Cardiac muscle cell (in vitro differentiated cells and primary cell): Measurements from ENCODE around the gene CAMSAP1. TPM values are rescaled to one million over a fixed set of nuclear protein-coding genes. Genes with fewer than 3 reads are reported as not detected.

Experiments
- DNase-seq, 2 donors: peaks; one replicate each; pipeline versions ENCODE4 v3.0.0 to v3.0.0-alpha.2; 2010 to 2017; ENCODE audit warnings: low read depth in 1 of 2, low spot score in 1 of 2
- H3K27ac ChIP-seq: fragments of 200-600 bp; sonication (generic); 2 replicates; pipeline ENCODE4 v1.5.1; 2016
- H3K27me3 ChIP-seq: fragments of 200-600 bp; sonication (generic); 2 replicates; pipeline ENCODE4 v1.6.0; 2016; ENCODE audit warnings: control low read depth
- H3K36me3 ChIP-seq: fragments of 200-600 bp; sonication (generic); 2 replicates; pipeline ENCODE4 v1.5.1; 2016; ENCODE audit warnings: control low read depth
- H3K4me1 ChIP-seq: fragments of 200-600 bp; sonication (generic); 2 replicates; pipeline ENCODE4 v1.8.1; 2017; ENCODE audit warnings: low read depth, mild to moderate bottlenecking, mixed run types
- H3K4me3 ChIP-seq: fragments of 200-600 bp; sonication (generic); 2 replicates; pipeline ENCODE4 v1.5.1; 2016; ENCODE audit warnings: mild to moderate bottlenecking
- H3K9me3 ChIP-seq: fragments of 200-600 bp; sonication (generic); 2 replicates; pipeline ENCODE4 v1.5.1; 2017; ENCODE audit warnings: low read depth, mild to moderate bottlenecking, control low read depth
- polyA plus RNA-seq: library from polyadenylated mRNA; unstranded; fragments of >200 nt; fragmentation: Nextera tagmentation; extraction: Ambion mirVana; gene quantifications from 2 replicates; pipeline ENCODE4 v1.2.1, GENCODE V29; 2016
- total RNA-seq: library from RNA; depleted of rRNA; stranded (reverse); fragments of >200 nt; gene quantifications from 2 replicates; pipeline ENCODE4 v1.2.3, GENCODE V29; 2016
- TF ChIP-seq, protein P1 (sequence below): IDR thresholded peaks from 2 replicates; pipeline ENCODE4 v1.5.1; 2012; ENCODE audit warnings: low read depth, mild to moderate bottlenecking, low read length

The CAMSAP1 gene
- total and polyA plus RNA-seq, 2 experiments from 2014 or later: 7.8 to 64.1 TPM

DNA sequence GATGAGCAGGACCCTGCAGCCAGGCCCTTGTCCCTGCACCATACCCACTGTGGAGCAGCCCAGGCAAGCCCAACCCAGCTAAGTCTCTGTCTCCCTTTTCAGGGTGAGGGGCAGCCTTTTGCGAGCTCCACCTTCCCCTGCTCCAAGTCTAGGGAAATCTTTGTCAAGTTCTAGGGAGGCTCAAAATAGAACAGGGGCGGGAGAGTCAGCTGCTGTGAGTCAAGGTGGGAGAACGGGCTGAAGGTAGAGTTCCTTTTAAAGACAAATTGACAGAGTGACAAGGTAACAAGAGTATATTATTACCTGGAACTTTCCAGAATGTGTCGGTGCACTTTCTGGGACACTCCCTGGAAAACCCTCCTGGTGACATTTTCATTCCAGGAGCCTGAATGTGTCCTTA, 140.6 kb downstream of the CAMSAP1 start:
- Histone ChIP-seq H3K4me1 (no peaks in the 10 kb centered on the region), H3K27ac (no peak overlapping the region), H3K4me3 (no peak overlapping the region), H3K36me3 (no peaks in the 10 kb centered on the region), H3K9me3 (no peaks in the 10 kb centered on the region), H3K27me3 (no peaks in the 10 kb centered on the region)
- TF ChIP-seq, protein P1, sequence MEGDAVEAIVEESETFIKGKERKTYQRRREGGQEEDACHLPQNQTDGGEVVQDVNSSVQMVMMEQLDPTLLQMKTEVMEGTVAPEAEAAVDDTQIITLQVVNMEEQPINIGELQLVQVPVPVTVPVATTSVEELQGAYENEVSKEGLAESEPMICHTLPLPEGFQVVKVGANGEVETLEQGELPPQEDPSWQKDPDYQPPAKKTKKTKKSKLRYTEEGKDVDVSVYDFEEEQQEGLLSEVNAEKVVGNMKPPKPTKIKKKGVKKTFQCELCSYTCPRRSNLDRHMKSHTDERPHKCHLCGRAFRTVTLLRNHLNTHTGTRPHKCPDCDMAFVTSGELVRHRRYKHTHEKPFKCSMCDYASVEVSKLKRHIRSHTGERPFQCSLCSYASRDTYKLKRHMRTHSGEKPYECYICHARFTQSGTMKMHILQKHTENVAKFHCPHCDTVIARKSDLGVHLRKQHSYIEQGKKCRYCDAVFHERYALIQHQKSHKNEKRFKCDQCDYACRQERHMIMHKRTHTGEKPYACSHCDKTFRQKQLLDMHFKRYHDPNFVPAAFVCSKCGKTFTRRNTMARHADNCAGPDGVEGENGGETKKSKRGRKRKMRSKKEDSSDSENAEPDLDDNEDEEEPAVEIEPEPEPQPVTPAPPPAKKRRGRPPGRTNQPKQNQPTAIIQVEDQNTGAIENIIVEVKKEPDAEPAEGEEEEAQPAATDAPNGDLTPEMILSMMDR: no peak
- no peak for DNase-seq

DNA sequence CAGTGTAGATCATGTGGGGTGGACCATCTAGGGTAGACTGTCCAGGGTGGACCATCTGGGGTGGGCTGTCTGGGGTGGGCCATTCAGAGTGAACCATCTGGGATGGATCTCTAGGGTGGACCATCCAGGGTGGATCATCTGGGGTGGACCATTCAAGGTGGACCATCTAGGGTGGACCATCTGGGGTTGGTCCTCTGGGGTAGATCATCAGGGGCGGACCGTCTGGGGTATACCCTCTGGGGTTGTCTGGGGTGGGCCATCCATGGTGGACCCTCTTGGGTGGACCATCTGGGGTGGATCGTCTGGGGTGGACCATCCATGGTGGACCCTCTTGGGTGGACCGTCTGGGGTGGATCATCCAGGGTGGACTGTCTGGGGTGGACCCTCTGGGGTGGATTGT, 141.1 kb downstream of the CAMSAP1 start:
- TF ChIP-seq, protein P1: no peak
- Histone ChIP-seq H3K4me3 (no peak overlapping the region), H3K36me3 (no peaks in the 10 kb centered on the region), H3K4me1 (no peaks in the 10 kb centered on the region), H3K27me3 (no peaks in the 10 kb centered on the region), H3K27ac (no peak overlapping the region), H3K9me3 (no peaks in the 10 kb centered on the region)
- DNase-seq: peak in 1 of 2 donors; percentile 17

DNA sequence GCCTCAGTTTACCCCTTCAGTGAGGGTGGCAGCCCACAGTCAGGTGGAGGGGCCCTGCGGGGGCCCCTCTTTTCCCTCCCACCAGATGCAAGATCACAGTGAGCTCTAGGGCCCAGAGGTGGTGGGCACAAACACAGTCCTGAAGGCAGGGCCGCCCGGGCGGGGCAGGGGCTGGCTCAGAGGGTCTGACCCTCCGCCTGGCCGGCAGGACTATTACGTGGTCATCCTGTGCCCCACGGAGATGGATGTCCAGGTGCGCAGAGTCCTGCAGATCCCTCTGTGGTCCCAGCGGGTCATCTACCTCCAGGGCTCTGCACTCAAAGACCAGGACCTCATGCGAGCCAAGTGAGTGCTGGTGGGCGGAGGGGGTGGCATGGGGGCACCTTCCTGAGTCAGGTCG, 141.9 kb downstream of the CAMSAP1 start:
- Histone ChIP-seq H3K4me3 (no peak overlapping the region), H3K9me3 (no peaks in the 10 kb centered on the region), H3K36me3 (no peaks in the 10 kb centered on the region), H3K4me1 (no peaks in the 10 kb centered on the region), H3K27ac (no peak overlapping the region), H3K27me3 (no peaks in the 10 kb centered on the region)
- DNase-seq: no peak
- TF ChIP-seq, protein P1: no peak

DNA sequence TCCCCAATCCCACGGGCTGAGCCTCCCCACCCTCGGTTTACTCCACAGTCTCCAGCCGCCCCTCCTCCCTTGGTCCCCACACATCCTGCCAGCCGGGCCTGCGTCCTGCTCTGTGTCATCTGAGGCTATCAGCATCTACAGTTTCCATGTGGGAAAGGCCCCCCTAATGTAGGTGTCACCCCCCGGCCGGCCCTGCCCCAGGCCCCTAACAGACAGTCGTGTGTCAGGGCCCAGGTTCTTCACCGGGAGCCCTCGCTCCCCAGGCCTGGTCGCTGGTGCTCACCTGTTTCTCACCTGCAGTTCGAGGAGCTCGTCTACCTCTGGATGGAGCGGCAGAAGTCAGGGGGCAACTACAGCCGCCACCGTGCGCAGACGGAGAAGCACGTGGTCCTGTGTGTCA, 142.6 kb downstream of the CAMSAP1 start:
- Histone ChIP-seq H3K4me1 (no peaks in the 10 kb centered on the region), H3K36me3 (no peaks in the 10 kb centered on the region), H3K9me3 (no peaks in the 10 kb centered on the region), H3K27ac (no peak overlapping the region), H3K27me3 (no peaks in the 10 kb centered on the region), H3K4me3 (no peak overlapping the region)
- TF ChIP-seq, protein P1: no peak
- no peak for DNase-seq

DNA sequence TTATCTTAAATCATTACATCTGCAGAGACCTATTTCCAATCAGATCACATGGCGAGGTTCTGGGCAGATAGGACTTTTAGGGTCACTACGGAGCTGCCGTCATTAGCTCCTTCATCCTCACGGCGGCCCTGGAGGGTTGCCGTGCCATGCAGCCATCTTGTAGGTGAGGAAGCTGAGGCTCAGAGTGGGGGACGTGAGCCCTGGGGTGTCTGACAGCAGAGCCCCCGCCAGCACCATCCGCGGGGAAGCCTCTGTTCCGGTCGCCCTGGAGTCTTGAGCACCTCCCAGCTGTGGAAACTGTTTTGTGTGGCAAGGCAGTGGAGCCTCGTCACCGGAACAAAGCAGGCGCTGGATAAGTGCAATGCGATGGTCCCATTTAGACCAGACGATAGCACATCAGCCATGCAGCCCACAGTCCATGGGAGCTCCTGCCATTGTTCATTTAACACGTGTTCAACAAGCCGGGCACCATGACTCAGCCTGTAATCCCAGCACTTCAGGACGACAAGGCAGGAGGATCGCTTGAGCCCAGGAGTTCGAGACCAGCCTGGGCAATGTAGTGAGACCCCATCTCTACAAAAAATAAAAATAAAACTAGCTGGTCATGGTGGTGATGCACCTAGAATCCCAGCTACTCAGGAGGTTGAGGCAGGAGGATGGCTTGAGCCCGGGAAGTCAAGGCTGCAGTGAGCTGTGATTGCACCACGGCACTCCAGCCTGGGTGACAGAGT, 143.5 kb downstream of the CAMSAP1 start:
- TF ChIP-seq, protein P1: no peak
- H3K4me3 ChIP-seq: no peak overlapping the region
- no peaks in the 10 kb centered on the region for H3K27me3 ChIP-seq
- no peak overlapping the region for H3K27ac ChIP-seq
- no peaks in the 10 kb centered on the region for H3K4me1 ChIP-seq
- no peaks in the 10 kb centered on the region for H3K36me3 ChIP-seq
- no peaks in the 10 kb centered on the region for H3K9me3 ChIP-seq
- no peak for DNase-seq
